Stimulated activated CD4-positive, alpha-beta T cell treated with anti-CD3 and anti-CD28 coated beads, Interleukin-4, amount 100 ng/mL, for 24 hours (primary cell): Measurements from ENCODE around the gene FIBCD1.

Source experiments
- DNase-seq: peaks from one replicate; pipeline ENCODE4 v3.0.0-alpha.2; 2020

The FIBCD1 gene

GRCh38 chr9:130854835-130855234, 84.2 kb downstream of the FIBCD1 start:
- no peak for DNase-seq

GRCh38 chr9:130854092-130854491, 85.0 kb downstream of the FIBCD1 start:
- DNase-seq = no peak

GRCh38 chr9:130852801-130853200, 86.2 kb downstream of the FIBCD1 start:
- DNase-seq = no peak
